HEK293 (cell line): ENCODE measurements around the gene CACNA1C.

Experiments used
- CTCF ChIA-PET: fragments of 350-600 bp; formaldehyde crosslinking; extraction: SDS; loops from one replicate; lab custom pipeline; 2021; ENCODE audit warnings: antibody characterized with exemption; lab: Yijun Ruan, JAX
- POLR2A ChIA-PET: fragments of 300-600 bp; formaldehyde crosslinking; extraction: SDS; loops from one replicate; lab custom pipeline; 2020; ENCODE audit warnings: antibody characterized with exemption, inconsistent platforms; lab: Yijun Ruan, JAX
- H3K27ac ChIP-seq: fragments of 200-500 bp; sonication (Bioruptor generic); 2 replicates; pipeline ENCODE4 v1.5.1; 2014; ENCODE audit warnings: low read depth, low read length, control low read depth, inconsistent platforms; ENCODE audit errors: extremely low read depth
- H3K36me3 ChIP-seq, 2 experiments: fragments of 200-500 bp in 1 of 2; sonication (Bioruptor generic) in 1 of 2; 1 replicate in 1 of 2; 2 replicates in 1 of 2; pipeline ENCODE4 v1.5.1; 2014 to 2017; ENCODE audit warnings: inconsistent platforms in 2 of 2, low read length in 2 of 2; ENCODE audit not compliant: control insufficient read depth in 2 of 2, insufficient read depth in 1 of 2
- H3K4me1 ChIP-seq: fragments of 200-500 bp; sonication (Bioruptor generic); 2 replicates; pipeline ENCODE4 v1.5.1; 2014; ENCODE audit warnings: mild to moderate bottlenecking, low read length, inconsistent platforms; ENCODE audit not compliant: control insufficient read depth, insufficient read depth
- H3K4me3 ChIP-seq: 2 replicates; pipeline ENCODE4 v1.5.1; 2011; ENCODE audit warnings: low read depth, mild to moderate bottlenecking, control low read depth, low read length, moderate library complexity
- H3K9me3 ChIP-seq: fragments of 200-500 bp; sonication (Bioruptor generic); 2 replicates; pipeline ENCODE4 v1.5.1; 2014; ENCODE audit warnings: low read depth, low read length, inconsistent platforms; ENCODE audit not compliant: control insufficient read depth, insufficient read depth
- GLIS1 ChIP-seq: fragments of 450-650 bp; formaldehyde crosslinking; IDR thresholded peaks from 2 replicates; pipeline ENCODE4 v1.5.1; 2016; ENCODE audit warnings: missing biosample characterization, missing genetic modification characterization
- GLIS2 ChIP-seq: fragments of 450-650 bp; formaldehyde crosslinking; IDR thresholded peaks from 2 replicates; pipeline ENCODE4 v1.5.1; 2016; ENCODE audit warnings: missing biosample characterization, missing genetic modification characterization
- HOXA7 ChIP-seq: sonication (generic); formaldehyde crosslinking; IDR thresholded peaks from 2 replicates; pipeline ENCODE4 v1.8.1; 2022; ENCODE audit warnings: missing genetic modification reagents, borderline replicate concordance
- HOXC10 ChIP-seq: sonication (generic); formaldehyde crosslinking; IDR thresholded peaks from 2 replicates; pipeline ENCODE4 v1.8.1; 2023; ENCODE audit warnings: mild to moderate bottlenecking, missing genetic modification reagents
- INSM2 ChIP-seq: fragments of 450-650 bp; formaldehyde crosslinking; IDR thresholded peaks from 2 replicates; pipeline ENCODE4 v1.5.1; 2016; ENCODE audit warnings: missing biosample characterization, missing genetic modification characterization
- ZBTB48 ChIP-seq: fragments of 450-650 bp; formaldehyde crosslinking; IDR thresholded peaks from 2 replicates; pipeline ENCODE4 v1.5.1; 2016; ENCODE audit warnings: missing biosample characterization, missing genetic modification characterization
- ZNF10 ChIP-seq: fragments of 450-650 bp; formaldehyde crosslinking; IDR thresholded peaks from 2 replicates; pipeline ENCODE4 v1.5.1; 2017; ENCODE audit warnings: missing biosample characterization, missing genetic modification characterization
- ZNF2 ChIP-seq: fragments of 450-650 bp; formaldehyde crosslinking; IDR thresholded peaks from 2 replicates; pipeline ENCODE4 v1.5.1; 2016; ENCODE audit warnings: missing biosample characterization, missing genetic modification characterization
- ZNF211 ChIP-seq: fragments of 450-650 bp; formaldehyde crosslinking; IDR thresholded peaks from 2 replicates; pipeline ENCODE4 v1.5.1; 2016; ENCODE audit warnings: low read depth, missing biosample characterization, missing genetic modification characterization
- ZNF214 ChIP-seq: fragments of 450-650 bp; formaldehyde crosslinking; IDR thresholded peaks from 2 replicates; pipeline ENCODE4 v1.5.1; 2017; ENCODE audit warnings: missing biosample characterization, mild to moderate bottlenecking, missing genetic modification characterization, borderline replicate concordance
- ZNF433 ChIP-seq: fragments of 450-650 bp; formaldehyde crosslinking; IDR thresholded peaks from 2 replicates; pipeline ENCODE4 v1.5.1; 2016; ENCODE audit warnings: missing biosample characterization, missing genetic modification characterization, low read depth
- ZNF549 ChIP-seq: fragments of 450-650 bp; IDR thresholded peaks from 2 replicates; pipeline ENCODE4 v1.5.1; 2018; ENCODE audit warnings: missing biosample characterization, missing genetic modification characterization, mild to moderate bottlenecking, inconsistent platforms, moderate library complexity
- ZNF610 ChIP-seq: fragments of 450-650 bp; formaldehyde crosslinking; IDR thresholded peaks from 2 replicates; pipeline ENCODE4 v1.5.1; 2016; ENCODE audit warnings: missing biosample characterization, missing genetic modification characterization, borderline replicate concordance
- ZNF658 ChIP-seq: fragments of 450-650 bp; formaldehyde crosslinking; IDR thresholded peaks from 2 replicates; pipeline ENCODE4; 2016; ENCODE audit warnings: missing biosample characterization, missing genetic modification characterization
- ZSCAN4 ChIP-seq: fragments of 450-650 bp; formaldehyde crosslinking; IDR thresholded peaks from 2 replicates; pipeline ENCODE4 v1.5.1; 2017; ENCODE audit warnings: missing biosample characterization, missing genetic modification characterization
- TF ChIP-seq, protein P1 (sequence below): fragments of 450-650 bp; formaldehyde crosslinking; IDR thresholded peaks from 2 replicates; pipeline ENCODE4 v1.5.1; 2016; ENCODE audit warnings: missing biosample characterization, missing genetic modification characterization
- TF ChIP-seq, protein P2 (sequence below): fragments of 450-650 bp; formaldehyde crosslinking; IDR thresholded peaks from 2 replicates; pipeline ENCODE4 v1.5.1; 2016; ENCODE audit warnings: missing biosample characterization, missing genetic modification characterization

CACNA1C gene

DNA sequence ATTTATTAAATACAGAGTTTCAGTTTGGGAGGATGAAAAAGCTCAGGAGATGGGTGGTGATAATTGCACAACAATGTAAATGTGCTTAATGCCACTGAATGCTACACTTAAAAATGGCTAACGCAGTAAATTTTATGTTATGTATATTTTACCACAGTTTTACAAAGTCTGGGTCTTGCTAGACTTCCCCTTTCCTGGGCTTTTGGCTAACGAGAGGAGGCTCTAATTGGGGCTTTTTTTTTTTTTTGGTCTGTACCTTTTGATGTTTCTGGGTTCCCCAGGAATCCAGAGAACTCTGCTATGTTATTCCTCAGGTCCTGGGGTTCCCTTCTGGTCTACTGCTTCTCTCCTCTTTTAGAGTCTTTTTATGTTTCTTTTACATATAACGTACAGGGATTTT is 355.5 kb downstream of the CACNA1C start (continued):
- no peak for TF ChIP-seq GLIS2 (tag by site-specific recombination)
- TF ChIP-seq ZNF2 = no peak
- no peak for TF ChIP-seq ZNF214 (tag by site-specific recombination)
- TF ChIP-seq, all 188 proteins: peak for 0

GRCh38 chr12:2409656-2410265 is 357.0 kb downstream of the CACNA1C start:
- Histone ChIP-seq H3K27ac (no peak overlapping the region), H3K36me3 (no peaks in the 10 kb centered on the region), H3K4me3 (no peak overlapping the region), H3K4me1 (no peaks in the 10 kb centered on the region)
- CTCF ChIA-PET = interaction anchor here (1.6 to 1.8 kb wide), 2 partner anchors 15 kb away, joined by 3 to 11 read pairs; no protein-coding TSS in a partner anchor
- POLR2A ChIA-PET = no interaction called here
- TF ChIP-seq ZNF10 (tag by site-specific recombination) (no peak), INSM2 (tag by site-specific recombination) (no peak), HOXC10 (CRISPR knock-in tag) (no peak), ZNF658 (tag by site-specific recombination) (no peak), ZSCAN4 (tag by site-specific recombination) (no peak)
- TF ChIP-seq, protein P1, sequence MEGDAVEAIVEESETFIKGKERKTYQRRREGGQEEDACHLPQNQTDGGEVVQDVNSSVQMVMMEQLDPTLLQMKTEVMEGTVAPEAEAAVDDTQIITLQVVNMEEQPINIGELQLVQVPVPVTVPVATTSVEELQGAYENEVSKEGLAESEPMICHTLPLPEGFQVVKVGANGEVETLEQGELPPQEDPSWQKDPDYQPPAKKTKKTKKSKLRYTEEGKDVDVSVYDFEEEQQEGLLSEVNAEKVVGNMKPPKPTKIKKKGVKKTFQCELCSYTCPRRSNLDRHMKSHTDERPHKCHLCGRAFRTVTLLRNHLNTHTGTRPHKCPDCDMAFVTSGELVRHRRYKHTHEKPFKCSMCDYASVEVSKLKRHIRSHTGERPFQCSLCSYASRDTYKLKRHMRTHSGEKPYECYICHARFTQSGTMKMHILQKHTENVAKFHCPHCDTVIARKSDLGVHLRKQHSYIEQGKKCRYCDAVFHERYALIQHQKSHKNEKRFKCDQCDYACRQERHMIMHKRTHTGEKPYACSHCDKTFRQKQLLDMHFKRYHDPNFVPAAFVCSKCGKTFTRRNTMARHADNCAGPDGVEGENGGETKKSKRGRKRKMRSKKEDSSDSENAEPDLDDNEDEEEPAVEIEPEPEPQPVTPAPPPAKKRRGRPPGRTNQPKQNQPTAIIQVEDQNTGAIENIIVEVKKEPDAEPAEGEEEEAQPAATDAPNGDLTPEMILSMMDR (tag by site-specific recombination) = no peak
- TF ChIP-seq, all 188 proteins: peak for 0
- no peaks in the 10 kb centered on the region for H3K9me3 ChIP-seq

DNA sequence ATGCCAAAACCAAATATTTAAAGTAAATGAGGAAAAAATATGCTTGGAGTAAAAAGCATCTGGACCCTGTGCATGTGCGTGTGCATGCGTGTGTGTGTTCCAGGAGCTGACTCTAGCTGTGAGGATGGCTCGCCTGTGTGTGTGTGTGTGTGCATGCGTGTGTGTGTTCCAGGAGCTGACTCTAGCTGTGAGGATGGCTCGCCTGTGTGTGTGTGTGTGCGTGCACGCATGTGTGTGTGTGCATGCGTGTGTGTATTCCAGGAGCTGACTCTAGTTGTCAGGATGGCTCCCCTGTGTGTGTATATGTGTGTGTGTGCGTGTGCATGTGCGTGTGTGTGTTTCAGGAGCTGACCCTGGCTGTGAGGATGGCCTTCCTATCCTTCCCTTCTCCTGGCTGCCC is 357.7 kb downstream of the CACNA1C start:
- TF ChIP-seq ZSCAN4 (tag by site-specific recombination) (peak; percentile 81), ZNF610 (no peak)
- H3K9me3 ChIP-seq = no peaks in the 10 kb centered on the region
- no peak overlapping the region for H3K4me3 ChIP-seq
- H3K27ac ChIP-seq = no peak overlapping the region
- no peaks in the 10 kb centered on the region for H3K36me3 ChIP-seq
- CTCF ChIA-PET = interaction anchor here (0.7 to 1.6 kb wide), 2 partner anchors 16 to 326 kb away, joined by 3 read pairs; no protein-coding TSS in a partner anchor
- H3K4me1 ChIP-seq = no peaks in the 10 kb centered on the region
- POLR2A ChIA-PET = interaction anchor here (0.6 kb wide), 1 partner anchor 16 kb away, joined by 4 read pairs; no protein-coding TSS in a partner anchor

- Histone ChIP-seq H3K4me1 (no peaks in the 10 kb centered on the region), H3K36me3 (no peaks in the 10 kb centered on the region), H3K9me3 (no peaks in the 10 kb centered on the region), H3K27ac (no peak overlapping the region), H3K4me3 (no peak overlapping the region)
- CTCF ChIA-PET = interaction anchor here (0.7 to 1.6 kb wide), 2 partner anchors 16 to 327 kb away, joined by 3 read pairs; no protein-coding TSS in a partner anchor
- POLR2A ChIA-PET = interaction anchor here (0.6 kb wide), 1 partner anchor 16 kb away, joined by 4 read pairs; no protein-coding TSS in a partner anchor
- TF ChIP-seq ZNF2 (no peak), GLIS1 (tag by site-specific recombination) (no peak), ZBTB48 (tag by site-specific recombination) (no peak), ZNF433 (tag by site-specific recombination) (no peak), ZNF211 (no peak), ZNF549 (no peak), HOXA7 (no peak)
- TF ChIP-seq, protein P2, sequence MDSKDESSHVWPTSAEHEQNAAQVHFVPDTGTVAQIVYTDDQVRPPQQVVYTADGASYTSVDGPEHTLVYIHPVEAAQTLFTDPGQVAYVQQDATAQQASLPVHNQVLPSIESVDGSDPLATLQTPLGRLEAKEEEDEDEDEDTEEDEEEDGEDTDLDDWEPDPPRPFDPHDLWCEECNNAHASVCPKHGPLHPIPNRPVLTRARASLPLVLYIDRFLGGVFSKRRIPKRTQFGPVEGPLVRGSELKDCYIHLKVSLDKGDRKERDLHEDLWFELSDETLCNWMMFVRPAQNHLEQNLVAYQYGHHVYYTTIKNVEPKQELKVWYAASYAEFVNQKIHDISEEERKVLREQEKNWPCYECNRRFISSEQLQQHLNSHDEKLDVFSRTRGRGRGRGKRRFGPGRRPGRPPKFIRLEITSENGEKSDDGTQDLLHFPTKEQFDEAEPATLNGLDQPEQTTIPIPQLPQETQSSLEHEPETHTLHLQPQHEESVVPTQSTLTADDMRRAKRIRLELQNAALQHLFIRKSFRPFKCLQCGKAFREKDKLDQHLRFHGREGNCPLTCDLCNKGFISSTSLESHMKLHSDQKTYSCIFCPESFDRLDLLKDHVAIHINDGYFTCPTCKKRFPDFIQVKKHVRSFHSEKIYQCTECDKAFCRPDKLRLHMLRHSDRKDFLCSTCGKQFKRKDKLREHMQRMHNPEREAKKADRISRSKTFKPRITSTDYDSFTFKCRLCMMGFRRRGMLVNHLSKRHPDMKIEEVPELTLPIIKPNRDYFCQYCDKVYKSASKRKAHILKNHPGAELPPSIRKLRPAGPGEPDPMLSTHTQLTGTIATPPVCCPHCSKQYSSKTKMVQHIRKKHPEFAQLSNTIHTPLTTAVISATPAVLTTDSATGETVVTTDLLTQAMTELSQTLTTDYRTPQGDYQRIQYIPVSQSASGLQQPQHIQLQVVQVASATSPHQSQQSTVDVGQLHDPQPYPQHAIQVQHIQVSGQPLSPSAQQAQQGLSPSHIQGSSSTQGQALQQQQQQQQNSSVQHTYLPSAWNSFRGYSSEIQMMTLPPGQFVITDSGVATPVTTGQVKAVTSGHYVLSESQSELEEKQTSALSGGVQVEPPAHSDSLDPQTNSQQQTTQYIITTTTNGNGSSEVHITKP (tag by site-specific recombination) = no peak
Observed at GRCh38 chr12:2411011-2411410, 358.2 kb downstream of the CACNA1C start.
